Keratinocyte (primary cell): ENCODE data around the gene PPP2R5E. TPM values are rescaled to one million over a fixed set of nuclear protein-coding genes. Genes with fewer than 3 reads are reported as not detected.

Experiments used
- DNase-seq: peaks from one replicate; pipeline ENCODE4 v3.0.0-alpha.2; 2011; ENCODE audit warnings: low read depth, missing footprints, low spot score
- FAIRE-seq: peaks from 2 replicates; lab custom pipeline; 2011; peaks lifted over from hg19 to GRCh38; lab: Jason Lieb, UNC
- H2AFZ ChIP-seq: 2 replicates; pipeline ENCODE4 v1.6.0; 2012; ENCODE audit warnings: low read length, control low read depth, inconsistent platforms; ENCODE audit not compliant: control insufficient read depth
- H3K27ac ChIP-seq: 2 replicates; pipeline ENCODE4 v1.5.1; 2011; ENCODE audit warnings: low read length; ENCODE audit not compliant: control insufficient read depth, insufficient read depth
- H3K27me3 ChIP-seq: 3 replicates; pipeline ENCODE4 v1.6.0; 2011; ENCODE audit warnings: low read length; ENCODE audit not compliant: control insufficient read depth, insufficient read depth; ENCODE audit errors: extremely low read depth
- H3K36me3 ChIP-seq, 2 experiments: 2 replicates in 1 of 2; 3 replicates in 1 of 2; pipeline ENCODE4 v1.5.1; 2011; ENCODE audit warnings: low read length in 2 of 2, mild to moderate bottlenecking in 1 of 2; ENCODE audit not compliant: control insufficient read depth in 2 of 2, insufficient read depth in 2 of 2; ENCODE audit errors: extremely low read depth in 1 of 2
- H3K4me1 ChIP-seq: 3 replicates; pipeline ENCODE4 v1.5.1; 2011; ENCODE audit warnings: low read length; ENCODE audit not compliant: control insufficient read depth, insufficient read depth; ENCODE audit errors: extremely low read depth
- H3K4me2 ChIP-seq: 3 replicates; pipeline ENCODE4 v1.6.0; 2011; ENCODE audit warnings: low read depth, low read length; ENCODE audit not compliant: control insufficient read depth, insufficient read depth; ENCODE audit errors: extremely low read depth
- H3K4me3 ChIP-seq, 3 experiments: fragments of 200-600 bp in 1 of 3; sonication (generic) in 1 of 3; 2 replicates in 2 of 3; 3 replicates in 1 of 3; pipeline ENCODE4 v1.5.1; 2011 to 2016; ENCODE audit warnings: low read length in 3 of 3, mild to moderate bottlenecking in 3 of 3, control low read depth in 2 of 3, inconsistent platforms in 1 of 3, low read depth in 1 of 3, mixed read lengths in 1 of 3, mixed run types in 1 of 3, moderate library complexity in 1 of 3; ENCODE audit not compliant: control insufficient read depth in 2 of 3, insufficient read depth in 2 of 3; ENCODE audit errors: extremely low read depth in 1 of 3
- H3K79me2 ChIP-seq: 2 replicates; pipeline ENCODE4 v1.6.0; 2012; ENCODE audit warnings: low read length; ENCODE audit not compliant: control insufficient read depth, insufficient read depth
- H3K9ac ChIP-seq: 3 replicates; pipeline ENCODE4 v1.6.0; 2011; ENCODE audit warnings: low read length; ENCODE audit not compliant: control insufficient read depth, insufficient read depth; ENCODE audit errors: extremely low read depth
- H3K9me1 ChIP-seq: 3 replicates; pipeline ENCODE4 v1.6.0; 2011; ENCODE audit warnings: low read length; ENCODE audit not compliant: control insufficient read depth, insufficient read depth; ENCODE audit errors: extremely low read depth
- H3K9me3 ChIP-seq: 2 replicates; pipeline ENCODE4 v1.5.1; 2012; ENCODE audit warnings: low read depth, low read length; ENCODE audit not compliant: control insufficient read depth
- H4K20me1 ChIP-seq: 3 replicates; pipeline ENCODE4 v1.6.0; 2011; ENCODE audit warnings: low read length; ENCODE audit not compliant: control insufficient read depth, insufficient read depth; ENCODE audit errors: extremely low read depth
- CTCF ChIP-seq, 3 experiments: IDR thresholded peaks in 1 of 3; conservative IDR thresholded peaks in 1 of 3; optimal IDR thresholded peaks in 1 of 3; 2 replicates in 2 of 3; 3 replicates in 1 of 3; pipeline versions ENCODE3 to v1.5.1; 2011; ENCODE audit warnings: low read length in 3 of 3, mild to moderate bottlenecking in 3 of 3, moderate library complexity in 2 of 3, control low read depth in 1 of 3, inconsistent platforms in 1 of 3; ENCODE audit not compliant: insufficient read depth in 2 of 3; ENCODE audit errors: extremely low read depth in 1 of 3
- EZH2 ChIP-seq: IDR thresholded peaks from one replicate; pipeline ENCODE4 v1.6.1; 2012; ENCODE audit warnings: inconsistent platforms, mild to moderate bottlenecking, low read length, moderate library complexity
- dilution Hi-C: fragments of 300-500 bp; cut with MboI; formaldehyde crosslinking; loops from one replicate; pipeline ENCODE4 v1.7.0; 2020; ENCODE audit warnings: low sequenced_read_pairs; ENCODE audit not compliant: extremely low pct_ligation_motif_present
- polyA plus RNA-seq, 5 experiments: library from polyadenylated mRNA; depleted of rRNA in 3 of 5; stranded (reverse) in 3 of 5; stranded (forward) in 1 of 5; unstranded in 1 of 5; fragments of >200 nt; gene quantifications; 1 replicate in 1 of 5; 2 replicates in 3 of 5; 3 replicates in 1 of 5; pipeline versions ENCODE4 v1.2.1 to v1.2.3, GENCODE V29; 2011 to 2012; ENCODE audit warnings: missing spikeins in 2 of 5, low read depth in 1 of 5, low replicate concordance in 1 of 5

The PPP2R5E gene
- polyA plus RNA-seq, 1 donor (not counting 4 experiments of a cell fraction or from before 2014, with no cell fraction given): 22.7 TPM

GRCh38 chr14:63551332-63551731 is 8.2 kb upstream of the PPP2R5E start:
- Histone ChIP-seq H3K4me3 (no peak overlapping the region), H3K27me3 (no peaks in the 10 kb centered on the region), H3K9me3 (no peaks in the 10 kb centered on the region), H3K4me2 (peak overlapping the region; percentile 3), H2AFZ (peak overlapping the region; percentile 6), H3K9ac (no peak overlapping the region), H3K36me3 (no peaks in the 10 kb centered on the region), H3K79me2 (no peaks in the 10 kb centered on the region), H3K27ac (no peak overlapping the region), H4K20me1 (no peaks in the 10 kb centered on the region), H3K9me1 (no peaks in the 10 kb centered on the region), H3K4me1 (no peaks in the 10 kb centered on the region)
- dilution Hi-C loops: no loop called here
- no peak for DNase-seq
- FAIRE-seq: peak; percentile 62
- TF ChIP-seq CTCF (optimal IDR thresholded peaks at IDR 0.05 in 1 of 3, IDR thresholded peaks at IDR 0.05 in 1 of 3, conservative IDR thresholded peaks at IDR 0.05 in 1 of 3; ENCODE audit: extremely low read depth in 1 of 3, insufficient read depth in 2 of 3, low read length in 3 of 3) (no peak), EZH2 (no peak)

GRCh38 chr14:63547798-63548335 is 4.7 kb upstream of the PPP2R5E start:
- TF ChIP-seq CTCF (optimal IDR thresholded peaks at IDR 0.05 in 1 of 3, IDR thresholded peaks at IDR 0.05 in 1 of 3, conservative IDR thresholded peaks at IDR 0.05 in 1 of 3; ENCODE audit: extremely low read depth in 1 of 3, insufficient read depth in 2 of 3, low read length in 3 of 3) (no peak), EZH2 (no peak)
- H3K9me1 ChIP-seq: no peaks in the 10 kb centered on the region
- no peaks in the 10 kb centered on the region for H4K20me1 ChIP-seq
- H3K9ac ChIP-seq: no peak overlapping the region
- dilution Hi-C loops: no loop called here
- FAIRE-seq (no peak), DNase-seq (no peak)
- H2AFZ ChIP-seq: no peak overlapping the region
- H3K4me3 ChIP-seq: no peak overlapping the region
- H3K27ac ChIP-seq: no peak overlapping the region
- no peaks in the 10 kb centered on the region for H3K79me2 ChIP-seq
- H3K27me3 ChIP-seq: no peaks in the 10 kb centered on the region
- no peaks in the 10 kb centered on the region for H3K9me3 ChIP-seq
- no peak overlapping the region for H3K4me2 ChIP-seq
- H3K4me1 ChIP-seq: no peaks in the 10 kb centered on the region
- no peaks in the 10 kb centered on the region for H3K36me3 ChIP-seq
